ENCODE results near the gene TUG1. TPM values are rescaled to one million over a fixed set of nuclear protein-coding genes. Genes with fewer than 3 reads are reported as not detected.

TUG1 gene
- total RNA-seq, 1 donor from 2014 or later = 93.2 TPM

DNA sequence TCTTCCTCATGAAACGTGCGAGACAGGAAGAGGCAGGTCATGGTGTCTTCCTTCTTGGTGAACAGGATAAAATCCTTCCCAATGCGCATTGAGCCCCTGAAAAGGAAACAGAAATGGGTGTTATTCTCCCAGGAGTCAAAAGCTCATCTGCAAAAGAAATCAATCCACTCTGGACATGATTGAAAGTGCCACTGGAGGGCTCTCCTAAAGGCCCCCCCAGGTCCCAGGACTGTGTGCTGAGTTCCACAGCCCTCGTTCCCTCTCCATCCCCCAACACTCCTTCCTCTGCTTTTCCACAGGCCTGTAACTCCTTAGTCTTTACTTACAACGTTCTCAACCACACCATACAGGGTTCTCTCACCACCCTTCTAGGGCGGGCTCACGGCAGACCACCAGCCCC, 22.7 kb upstream of the TUG1 start:
- no peaks in the 10 kb centered on the region for H3K27me3 Mint-ChIP-seq (ENCODE audit: unreplicated experiment)
- H3K4me3 Mint-ChIP-seq (ENCODE audit: unreplicated experiment) = no peak overlapping the region
- H3K36me3 Mint-ChIP-seq (ENCODE audit: unreplicated experiment) = peaks cover 56% of the 10 kb centered on the region
- TF ChIP-seq, protein P1, sequence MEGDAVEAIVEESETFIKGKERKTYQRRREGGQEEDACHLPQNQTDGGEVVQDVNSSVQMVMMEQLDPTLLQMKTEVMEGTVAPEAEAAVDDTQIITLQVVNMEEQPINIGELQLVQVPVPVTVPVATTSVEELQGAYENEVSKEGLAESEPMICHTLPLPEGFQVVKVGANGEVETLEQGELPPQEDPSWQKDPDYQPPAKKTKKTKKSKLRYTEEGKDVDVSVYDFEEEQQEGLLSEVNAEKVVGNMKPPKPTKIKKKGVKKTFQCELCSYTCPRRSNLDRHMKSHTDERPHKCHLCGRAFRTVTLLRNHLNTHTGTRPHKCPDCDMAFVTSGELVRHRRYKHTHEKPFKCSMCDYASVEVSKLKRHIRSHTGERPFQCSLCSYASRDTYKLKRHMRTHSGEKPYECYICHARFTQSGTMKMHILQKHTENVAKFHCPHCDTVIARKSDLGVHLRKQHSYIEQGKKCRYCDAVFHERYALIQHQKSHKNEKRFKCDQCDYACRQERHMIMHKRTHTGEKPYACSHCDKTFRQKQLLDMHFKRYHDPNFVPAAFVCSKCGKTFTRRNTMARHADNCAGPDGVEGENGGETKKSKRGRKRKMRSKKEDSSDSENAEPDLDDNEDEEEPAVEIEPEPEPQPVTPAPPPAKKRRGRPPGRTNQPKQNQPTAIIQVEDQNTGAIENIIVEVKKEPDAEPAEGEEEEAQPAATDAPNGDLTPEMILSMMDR (IDR thresholded peaks at IDR 0.05) = no peak
- H3K27ac Mint-ChIP-seq (ENCODE audit: unreplicated experiment) = no peak overlapping the region
- H3K4me1 Mint-ChIP-seq (ENCODE audit: unreplicated experiment) = no peaks in the 10 kb centered on the region
- DNase-seq (ENCODE audit: extremely low spot score, unreplicated experiment) = peak; percentile 63
- H3K9me3 Mint-ChIP-seq (ENCODE audit: unreplicated experiment) = no peaks in the 10 kb centered on the region

DNA sequence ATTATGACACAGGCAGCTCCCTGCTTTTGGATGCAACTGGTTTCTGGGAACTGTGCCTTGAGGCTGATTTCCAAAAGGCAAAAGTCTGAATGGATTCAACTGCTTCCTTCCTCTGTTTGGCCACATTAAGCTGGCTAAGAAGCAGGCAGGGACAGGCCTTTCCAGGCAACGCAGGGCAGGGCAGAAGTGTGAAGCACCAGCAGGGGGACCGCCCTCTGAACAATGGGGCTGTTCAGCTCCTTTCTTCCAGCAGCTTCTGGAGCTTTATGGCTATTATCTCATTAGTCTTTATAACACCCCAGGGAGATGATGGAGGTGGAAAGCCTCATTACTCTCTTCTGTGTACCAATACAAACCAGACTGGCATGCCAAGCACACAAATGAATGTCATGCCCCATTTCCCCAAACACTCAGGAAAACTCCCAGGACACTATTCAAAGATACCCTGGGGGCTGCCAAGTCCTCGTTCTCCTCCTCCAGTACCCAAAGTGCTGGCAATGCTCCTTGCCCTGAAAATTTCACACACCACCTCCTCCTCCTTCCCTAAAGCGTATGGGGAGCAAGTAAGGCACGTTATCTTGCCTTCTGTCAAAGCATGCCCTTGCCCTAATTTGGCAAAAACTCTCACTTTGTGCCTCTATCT, 21.8 kb upstream of the TUG1 start:
- Mint-ChIP-seq H3K36me3 (ENCODE audit: unreplicated experiment) (peaks cover 47% of the 10 kb centered on the region), H3K9me3 (ENCODE audit: unreplicated experiment) (no peaks in the 10 kb centered on the region), H3K4me1 (ENCODE audit: unreplicated experiment) (no peaks in the 10 kb centered on the region), H3K27me3 (ENCODE audit: unreplicated experiment) (no peaks in the 10 kb centered on the region), H3K27ac (ENCODE audit: unreplicated experiment) (no peak overlapping the region), H3K4me3 (ENCODE audit: unreplicated experiment) (no peak overlapping the region)
- DNase-seq (ENCODE audit: extremely low spot score, unreplicated experiment) = peak; percentile 51
- TF ChIP-seq, protein P1 (IDR thresholded peaks at IDR 0.05) = no peak

DNA sequence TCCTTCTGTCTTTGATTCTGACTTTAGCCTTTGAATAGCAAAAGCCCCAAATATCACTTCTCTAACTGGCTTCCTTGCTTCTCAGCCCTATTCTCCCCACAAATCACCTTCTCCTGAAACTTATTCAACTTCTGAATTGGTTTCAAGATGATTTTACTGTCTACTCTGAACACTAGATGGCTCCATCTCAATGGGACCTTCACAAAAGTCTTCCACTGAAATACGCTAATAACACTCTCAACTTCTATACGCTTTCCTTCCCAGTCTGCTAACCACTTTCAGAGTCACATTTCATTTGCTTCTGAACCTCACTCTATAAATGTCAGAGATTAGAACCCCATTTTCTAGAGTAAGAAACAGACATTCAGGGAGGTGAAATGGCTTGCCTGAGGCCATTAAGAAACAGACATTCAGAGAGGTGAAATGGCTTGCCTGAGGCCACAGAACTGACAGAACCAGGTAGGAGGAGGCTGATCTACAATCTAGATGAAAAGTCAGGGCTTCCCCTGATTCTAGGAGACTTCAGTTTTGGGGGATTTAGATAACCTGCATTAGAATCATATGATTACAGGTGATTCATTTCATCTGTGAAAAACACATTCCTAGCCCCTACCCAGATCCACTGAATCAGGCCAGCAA, 21.1 kb upstream of the TUG1 start:
- Mint-ChIP-seq H3K4me3 (ENCODE audit: unreplicated experiment) (no peak overlapping the region), H3K4me1 (ENCODE audit: unreplicated experiment) (peaks cover 4% of the 10 kb centered on the region)

DNA sequence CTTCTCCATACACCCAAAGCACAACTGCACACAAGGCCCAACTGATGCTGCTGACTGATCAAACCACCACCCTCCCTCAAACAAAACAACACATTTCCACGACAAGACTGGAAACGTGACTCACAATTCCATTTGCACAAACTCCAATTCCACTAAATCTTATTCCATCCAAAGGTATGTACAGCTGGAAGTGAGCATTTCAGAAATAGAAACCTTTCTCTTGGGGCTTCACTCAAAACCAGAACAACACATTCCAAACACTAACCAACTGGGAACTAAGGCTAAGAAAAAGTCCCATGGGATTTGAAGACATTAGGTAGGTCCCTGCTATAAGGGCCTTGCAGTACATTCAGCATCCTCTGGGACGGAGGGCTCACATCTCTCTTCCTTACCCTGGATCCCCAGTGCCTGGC, 20.1 kb upstream of the TUG1 start:
- Mint-ChIP-seq H3K4me1 (ENCODE audit: unreplicated experiment) (peaks cover 14% of the 10 kb centered on the region), H3K9me3 (ENCODE audit: unreplicated experiment) (no peaks in the 10 kb centered on the region), H3K27me3 (ENCODE audit: unreplicated experiment) (no peaks in the 10 kb centered on the region), H3K27ac (ENCODE audit: unreplicated experiment) (no peak overlapping the region), H3K36me3 (ENCODE audit: unreplicated experiment) (peaks cover 51% of the 10 kb centered on the region), H3K4me3 (ENCODE audit: unreplicated experiment) (no peak overlapping the region)
- TF ChIP-seq, protein P1 (IDR thresholded peaks at IDR 0.05) = no peak
- DNase-seq (ENCODE audit: extremely low spot score, unreplicated experiment) = peak; percentile 46

More for the DNA sequence above, 21.1 kb upstream of the TUG1 start:
- Mint-ChIP-seq H3K36me3 (ENCODE audit: unreplicated experiment) (peaks cover 50% of the 10 kb centered on the region), H3K9me3 (ENCODE audit: unreplicated experiment) (no peaks in the 10 kb centered on the region), H3K27ac (ENCODE audit: unreplicated experiment) (no peak overlapping the region), H3K27me3 (ENCODE audit: unreplicated experiment) (no peaks in the 10 kb centered on the region)
- no peak for DNase-seq (ENCODE audit: extremely low spot score, unreplicated experiment)
- TF ChIP-seq, protein P1 (IDR thresholded peaks at IDR 0.05) = peak; percentile 68

DNA sequence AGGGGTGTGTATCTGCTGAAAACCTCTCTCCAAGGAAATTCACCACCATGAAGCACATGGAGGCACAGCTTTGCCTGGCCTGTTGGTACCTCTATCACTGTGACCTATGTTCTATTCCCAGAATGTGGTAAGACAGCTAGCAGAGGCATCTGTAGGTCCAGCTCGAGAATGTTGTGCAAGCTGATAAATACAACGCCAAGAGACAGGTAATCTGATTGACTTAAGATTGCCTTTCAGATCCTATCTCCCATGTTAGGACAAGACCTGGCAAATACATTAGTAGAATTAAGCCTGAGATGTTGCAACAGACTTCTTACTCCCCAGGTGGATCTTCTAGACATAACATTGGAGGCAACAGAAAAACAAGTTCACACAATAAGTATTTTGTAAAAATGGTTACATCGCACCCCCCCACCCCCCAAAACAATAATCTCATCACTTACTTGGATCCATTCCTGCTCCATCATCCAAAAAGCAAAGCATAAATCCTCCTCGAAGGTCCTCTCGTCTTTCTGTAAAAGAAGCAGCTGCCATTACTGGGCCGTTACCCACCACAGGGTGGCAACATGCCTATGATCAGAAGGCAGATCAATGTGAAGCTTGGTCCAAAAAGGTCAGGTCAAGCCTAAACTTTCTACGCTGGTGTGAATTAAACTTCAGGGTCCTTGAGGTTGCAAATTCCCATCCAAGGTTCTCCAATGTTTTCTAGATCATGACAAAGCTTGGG, 19.0 kb upstream of the TUG1 start:
- peak; percentile 34 for DNase-seq (ENCODE audit: extremely low spot score, unreplicated experiment)
- TF ChIP-seq, protein P1 (IDR thresholded peaks at IDR 0.05) = peak; percentile 9
- no peak overlapping the region for H3K27ac Mint-ChIP-seq (ENCODE audit: unreplicated experiment)
- H3K4me3 Mint-ChIP-seq (ENCODE audit: unreplicated experiment) = no peak overlapping the region
- H3K36me3 Mint-ChIP-seq (ENCODE audit: unreplicated experiment) = peaks cover 43% of the 10 kb centered on the region
- no peaks in the 10 kb centered on the region for H3K27me3 Mint-ChIP-seq (ENCODE audit: unreplicated experiment)
- H3K9me3 Mint-ChIP-seq (ENCODE audit: unreplicated experiment) = no peaks in the 10 kb centered on the region
- H3K4me1 Mint-ChIP-seq (ENCODE audit: unreplicated experiment) = peaks cover 14% of the 10 kb centered on the region
